Ramos (cell line): ENCODE measurements around the gene MAGEA10.
"Not testable (repeated sequence)": the region's sequence is repeated elsewhere in the genome, so short reads cannot be mapped to it uniquely, and the experiment has no call there.

Source experiments
- in situ Hi-C: fragments of 300-500 bp; cut with MboI; formaldehyde crosslinking; loops from one replicate; pipeline ENCODE4 v1.14.3; 2022; ENCODE audit warnings: low sequenced_read_pairs; ENCODE audit not compliant: unreplicated experiment

MAGEA10 gene

DNA sequence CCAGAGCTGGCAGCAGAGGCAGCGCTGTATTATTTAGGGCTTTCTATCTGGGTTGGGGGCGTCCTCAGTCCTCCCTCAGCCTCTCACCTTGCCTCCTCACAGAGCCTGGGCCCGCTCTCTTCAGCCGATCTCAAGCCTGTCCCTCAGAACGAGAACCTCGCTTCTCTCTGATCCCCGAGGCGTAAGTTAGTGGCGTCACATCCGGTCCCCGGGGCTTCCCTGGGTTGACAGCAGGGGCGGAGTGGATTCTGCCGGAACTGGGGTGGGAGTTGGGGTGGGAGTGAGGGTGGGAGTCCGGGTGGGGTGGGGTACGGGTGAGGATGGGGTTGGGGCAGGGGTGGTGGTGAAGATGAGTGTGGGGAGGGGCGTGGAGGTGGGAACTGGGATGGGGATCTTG is at the start of gene MAGEA10:
TSS of gene MAGEA10 (minus strand) at position 190 of the 397 bp plus-strand sequence. CDS start 2,957 bp downstream, outside the sequence.
- in situ Hi-C loops = no loop called here

DNA sequence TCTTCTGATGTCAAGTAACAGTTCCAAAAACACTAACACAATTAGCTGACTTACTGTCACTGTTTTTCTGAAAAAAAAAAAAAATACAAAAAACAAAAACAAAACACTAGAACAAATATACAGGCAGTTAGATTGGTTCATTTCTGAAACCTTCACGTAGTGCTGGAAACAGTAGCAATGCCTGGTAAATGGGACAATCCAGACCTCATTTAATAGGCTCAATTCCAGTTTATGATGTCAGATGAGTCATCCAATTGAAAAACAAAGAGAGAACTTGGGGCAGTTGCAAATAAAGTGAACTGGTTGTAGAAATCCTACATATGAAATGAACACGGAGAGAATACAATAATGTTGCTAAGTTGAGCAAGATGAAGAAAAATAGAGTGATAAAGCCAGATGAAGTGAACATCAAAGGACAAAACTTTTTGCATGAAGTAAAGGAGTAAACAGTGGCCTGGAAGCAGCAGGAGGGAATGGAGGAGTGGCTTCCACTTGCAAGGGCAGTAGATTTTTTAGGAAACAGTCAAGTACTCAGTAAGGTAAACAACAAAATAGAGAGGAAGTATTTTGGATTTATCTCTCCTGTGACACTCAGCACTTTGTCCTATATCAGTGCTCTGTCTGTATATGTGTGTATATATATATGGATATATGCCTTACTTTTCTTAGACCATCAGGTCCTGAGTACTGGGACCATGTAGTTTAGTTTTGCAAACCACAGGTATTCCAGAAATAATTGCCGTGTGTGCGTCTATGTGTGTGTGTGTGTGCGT is 39.3 kb upstream of the MAGEA10 start:
- in situ Hi-C loops = no loop called here

DNA sequence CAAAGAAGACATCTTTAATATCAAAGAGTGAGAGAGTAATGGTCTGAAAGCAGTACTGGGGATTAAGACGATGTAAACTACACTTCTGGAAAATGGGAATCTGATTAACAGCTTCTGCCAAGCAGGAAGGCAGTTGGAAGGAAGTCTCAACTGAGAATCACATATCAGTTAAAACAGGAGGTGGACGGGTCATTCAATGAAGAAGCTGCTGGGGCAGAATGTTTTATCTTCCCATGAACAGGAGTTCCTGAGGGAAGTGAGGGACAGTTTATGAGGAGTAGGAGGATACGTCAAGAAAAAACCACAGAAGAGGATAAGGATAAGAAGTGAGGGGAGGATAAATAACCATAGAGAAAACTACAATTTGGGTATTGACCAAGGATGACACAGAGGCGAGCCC is 38.7 kb upstream of the MAGEA10 start:
- in situ Hi-C loops = no loop called here

DNA sequence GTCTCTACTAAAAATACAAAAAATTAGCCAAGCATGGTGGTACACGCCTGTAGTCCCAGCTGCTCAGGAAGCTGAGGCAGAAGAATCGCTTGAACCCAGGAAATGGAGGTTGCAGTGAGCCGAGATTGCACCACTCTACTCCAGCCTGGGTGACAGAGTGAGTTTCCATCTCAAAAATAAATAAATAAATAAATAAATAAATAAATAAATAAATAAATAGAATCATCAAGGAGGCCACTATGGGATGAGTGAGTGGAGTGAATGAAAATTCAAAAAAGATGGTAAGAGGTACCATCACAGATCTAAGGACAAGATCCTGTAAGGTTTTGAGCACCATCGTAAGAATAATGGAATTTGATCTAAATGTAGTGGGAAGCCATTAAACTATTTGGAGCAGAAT is 37.5 kb upstream of the MAGEA10 start:
- in situ Hi-C loops = not testable (repeated sequence)

DNA sequence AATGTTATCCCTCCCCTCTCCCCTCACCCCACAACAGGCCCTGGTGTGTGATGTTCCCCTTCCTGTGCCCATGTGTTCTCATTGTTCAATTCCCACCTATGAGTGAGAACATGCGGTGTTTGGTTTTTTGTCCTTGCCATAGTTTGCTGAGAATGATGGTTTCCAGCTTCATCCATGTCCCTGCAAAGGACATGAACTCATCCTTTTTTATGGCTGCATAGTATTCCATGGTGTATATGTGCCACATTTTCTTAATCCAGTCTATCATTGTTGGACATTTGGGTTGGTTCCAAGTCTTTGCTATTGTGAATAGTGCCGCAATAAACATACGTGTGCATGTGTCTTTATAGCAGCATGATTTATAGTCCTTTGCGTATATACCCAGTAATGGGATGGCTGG is 35.5 kb upstream of the MAGEA10 start:
- in situ Hi-C loops = not testable (repeated sequence)

DNA sequence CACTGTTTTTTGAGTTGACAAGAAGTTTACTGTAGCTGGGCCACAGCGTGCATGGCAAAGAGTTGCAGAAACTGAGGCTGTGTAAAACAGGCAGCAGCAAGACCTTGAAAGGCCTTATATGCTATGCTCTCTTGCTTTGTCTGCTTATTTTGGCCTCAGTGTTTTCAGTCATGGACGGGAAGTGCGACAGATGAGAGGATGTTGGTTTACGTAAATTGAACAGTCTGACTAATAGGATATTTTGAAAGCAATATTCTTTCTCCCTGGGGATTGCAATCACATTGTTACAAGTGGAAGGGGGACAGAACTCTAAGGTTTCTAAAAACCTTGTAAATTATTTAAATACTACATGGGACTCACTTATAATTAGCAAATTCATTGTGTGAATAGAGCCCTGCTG is 32.2 kb upstream of the MAGEA10 start:
- in situ Hi-C loops = no loop called here

DNA sequence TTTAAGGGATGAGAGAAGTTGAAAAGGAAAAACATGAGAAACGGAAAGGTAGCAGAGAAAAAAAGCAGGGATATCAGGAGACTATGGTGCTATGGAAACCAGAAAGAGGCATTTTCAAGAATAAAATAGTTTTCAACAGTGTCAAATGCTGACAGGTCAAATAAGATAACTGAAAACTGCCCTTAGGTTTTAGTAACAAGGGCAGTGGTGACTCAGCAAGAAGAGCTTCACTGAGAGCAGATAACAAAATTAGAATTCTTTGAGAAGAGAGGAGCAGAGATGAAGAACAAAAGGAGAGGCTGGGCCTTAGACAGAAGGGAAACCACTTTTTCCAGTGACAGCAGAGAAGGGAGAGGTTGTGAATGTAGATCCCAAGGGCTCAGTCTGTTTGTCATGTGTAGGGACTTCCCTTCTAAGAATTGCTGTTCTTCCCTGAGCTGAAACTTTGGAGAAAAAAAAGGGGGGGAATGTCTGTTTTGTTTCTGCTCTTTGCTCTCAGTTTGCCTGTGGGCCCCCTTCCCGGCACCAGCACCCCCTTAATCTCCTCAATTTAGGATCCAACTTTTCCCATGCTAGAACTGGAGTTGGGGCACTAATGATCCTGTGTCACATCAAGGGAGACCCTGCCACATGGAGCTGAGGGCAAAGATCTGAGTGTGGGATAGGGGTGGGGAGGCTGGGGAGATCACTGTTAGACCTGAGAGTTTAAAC is 26.8 kb upstream of the MAGEA10 start:
- in situ Hi-C loops = no loop called here

DNA sequence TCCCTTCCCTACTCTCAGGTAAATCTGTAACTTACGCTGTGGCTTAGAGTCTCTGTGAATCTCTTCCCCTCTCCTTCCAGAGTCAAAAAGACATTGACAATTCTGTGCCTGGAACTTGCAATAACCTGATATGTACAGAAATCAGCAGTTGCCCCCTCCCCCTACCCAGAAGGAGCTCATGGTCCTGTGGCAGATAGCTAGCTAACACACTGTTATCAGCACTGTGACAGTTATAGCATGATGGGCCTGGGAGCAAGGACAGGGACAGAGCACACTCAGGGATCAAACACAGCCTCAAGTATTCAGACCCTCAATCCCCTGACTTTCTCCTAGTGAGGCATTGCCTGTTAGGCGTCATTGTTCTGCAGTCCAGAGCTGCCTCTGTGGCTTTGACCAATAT is 18.7 kb upstream of the MAGEA10 start:
- in situ Hi-C loops = no loop called here

DNA sequence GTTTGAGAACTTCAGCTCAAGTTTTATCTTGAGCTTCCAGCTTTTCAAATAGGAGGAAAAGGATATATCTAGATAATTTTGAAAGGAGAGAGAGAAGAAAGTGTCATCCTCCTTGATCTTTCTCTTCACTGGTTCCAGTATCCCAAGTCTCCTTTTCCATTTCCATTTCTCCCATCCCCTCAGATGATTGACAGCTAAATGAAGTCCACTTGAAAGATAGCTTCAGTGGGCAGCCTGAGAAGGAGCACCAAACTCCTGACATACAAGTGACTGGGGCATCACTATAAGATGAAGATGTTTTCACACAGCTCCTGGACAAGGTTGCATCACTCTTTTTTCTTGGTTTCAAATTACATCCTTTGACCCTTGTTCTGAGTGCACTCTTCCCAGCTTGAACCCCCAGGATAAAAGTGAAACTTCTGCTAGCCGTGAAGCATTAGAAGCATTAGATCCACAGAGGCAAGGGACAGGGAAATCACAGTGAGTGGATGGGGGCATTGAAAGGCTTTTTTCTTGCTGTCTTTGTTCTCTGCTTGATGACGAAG is 17.5 kb upstream of the MAGEA10 start:
- in situ Hi-C loops = no loop called here

DNA sequence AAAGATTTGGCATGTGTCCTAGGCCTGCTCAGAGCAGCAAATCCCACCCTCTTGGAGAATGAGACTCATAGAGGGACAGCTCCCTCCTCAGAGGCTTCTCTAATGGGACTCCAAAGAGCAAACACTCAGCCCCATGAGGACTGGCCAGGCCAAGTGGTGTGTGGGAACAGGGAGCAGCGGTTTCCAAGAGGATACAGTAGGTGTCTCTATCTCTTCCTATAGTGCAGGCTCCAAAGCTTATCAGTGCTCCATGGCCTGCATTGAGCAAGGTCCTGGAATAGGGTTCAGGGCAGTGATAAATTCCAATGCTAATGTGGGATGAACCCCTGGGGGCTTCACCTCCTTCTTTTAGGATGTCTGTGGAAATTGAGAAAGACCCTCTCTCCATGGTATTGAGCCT is 15.7 kb upstream of the MAGEA10 start:
- in situ Hi-C loops = no loop called here

DNA sequence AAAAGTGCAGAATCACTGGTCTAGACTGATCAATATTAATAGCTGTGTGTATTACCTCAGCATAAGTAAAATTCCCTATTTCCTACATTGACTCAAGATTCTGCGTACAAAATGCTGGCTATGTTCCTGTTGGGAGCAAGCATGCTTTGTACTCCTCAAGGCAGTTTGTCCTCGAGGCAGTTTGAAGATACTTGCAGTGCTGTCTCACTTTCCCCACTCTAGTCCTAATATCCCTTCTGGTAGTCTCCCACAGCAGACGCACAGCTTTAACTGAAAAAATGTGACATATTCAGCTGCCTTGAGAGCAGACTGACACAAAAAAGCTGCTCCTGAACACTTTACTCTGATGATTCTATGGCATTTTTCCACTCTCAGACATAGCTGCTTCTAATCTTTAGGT is 12.9 kb upstream of the MAGEA10 start:
- in situ Hi-C loops = no loop called here

DNA sequence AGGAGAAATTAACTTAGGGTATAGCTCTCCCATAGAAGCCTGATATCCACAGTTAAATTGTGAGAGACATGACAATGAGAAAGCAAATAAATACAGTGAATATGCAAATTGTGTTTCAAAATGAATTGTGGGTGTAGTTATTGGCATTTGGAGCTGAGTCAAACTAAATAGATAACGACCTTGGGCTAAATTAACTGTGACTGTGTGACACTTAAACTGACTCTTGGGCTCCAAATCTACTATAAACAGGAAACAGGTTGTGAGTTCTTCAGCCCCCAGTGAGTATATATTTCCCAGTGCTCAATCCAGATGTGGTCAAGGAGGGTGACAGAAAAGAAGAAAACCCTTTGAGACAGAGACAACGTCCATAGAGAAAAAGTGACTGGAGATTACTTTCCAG is 11.3 kb upstream of the MAGEA10 start:
- in situ Hi-C loops = no loop called here

DNA sequence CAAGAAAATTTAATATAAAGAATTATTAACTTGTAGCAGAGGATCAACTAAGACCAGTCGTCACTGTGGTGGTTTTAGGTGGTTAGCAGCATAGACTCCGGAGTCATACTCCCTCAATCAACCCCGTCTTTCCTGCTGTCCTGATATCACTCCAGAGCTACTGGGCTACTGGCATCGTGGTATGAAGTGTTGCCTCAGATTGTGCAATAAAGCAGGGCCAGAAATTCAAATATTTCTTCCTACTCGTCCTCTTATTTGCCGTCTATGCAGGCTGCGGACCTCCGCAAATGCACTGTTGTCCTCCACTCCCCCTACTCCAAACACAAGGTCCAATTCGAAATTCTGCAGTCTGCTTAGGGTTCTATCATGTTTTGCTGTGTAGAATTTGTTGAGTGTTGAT is 1.2 kb upstream of the MAGEA10 start:
- in situ Hi-C loops = no loop called here

DNA sequence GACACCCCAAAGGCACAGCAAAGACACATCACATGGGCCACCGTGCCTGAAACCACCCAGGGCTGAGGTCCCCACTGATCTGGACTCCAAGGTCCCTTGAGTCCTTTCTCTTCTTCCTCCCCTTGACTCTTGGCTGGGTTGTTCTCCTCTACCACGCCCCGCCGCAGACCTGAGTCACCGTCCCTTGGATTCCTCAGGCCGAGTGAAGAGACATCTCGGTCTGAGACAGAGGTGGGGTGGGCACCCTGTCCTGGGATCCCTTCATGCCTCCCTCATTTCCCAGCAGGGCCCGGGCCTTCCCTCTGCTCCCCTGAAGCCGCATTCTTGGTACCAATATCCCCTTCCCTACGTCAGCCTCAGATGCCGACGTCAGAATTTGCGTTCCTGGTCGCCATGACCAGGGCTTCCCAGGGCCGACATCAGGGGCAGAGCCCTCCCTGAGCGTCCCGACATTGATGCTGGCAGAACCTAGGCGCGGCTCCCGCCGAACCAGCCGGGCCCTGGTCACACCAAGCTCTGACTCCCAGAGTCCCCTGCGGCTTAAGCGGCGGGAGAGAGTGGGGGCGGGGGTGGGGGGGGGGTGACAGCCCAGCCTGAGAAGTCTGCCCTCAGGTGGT is 498 bp downstream of the MAGEA10 start:
- in situ Hi-C loops = no loop called here

DNA sequence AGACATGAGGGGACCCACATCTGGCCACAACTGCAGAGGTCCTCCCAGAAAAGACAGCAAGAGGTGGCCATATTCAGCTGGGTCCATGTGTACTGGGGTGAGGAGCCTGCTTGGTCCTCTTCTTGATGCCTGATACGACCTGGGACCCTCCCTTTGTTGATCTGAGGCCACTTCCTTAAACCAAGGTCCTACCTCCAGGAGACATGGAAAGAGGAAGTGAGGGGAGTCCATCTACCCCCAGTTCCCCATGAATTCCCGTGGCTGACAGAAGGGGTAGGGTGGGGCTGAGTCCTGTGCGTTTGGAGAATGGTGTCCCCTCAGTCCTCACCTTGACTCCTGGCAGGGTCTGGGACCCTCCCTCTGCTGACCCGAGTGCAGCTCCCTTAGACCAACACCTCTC is 2.1 kb downstream of the MAGEA10 start:
- in situ Hi-C loops = no loop called here

DNA sequence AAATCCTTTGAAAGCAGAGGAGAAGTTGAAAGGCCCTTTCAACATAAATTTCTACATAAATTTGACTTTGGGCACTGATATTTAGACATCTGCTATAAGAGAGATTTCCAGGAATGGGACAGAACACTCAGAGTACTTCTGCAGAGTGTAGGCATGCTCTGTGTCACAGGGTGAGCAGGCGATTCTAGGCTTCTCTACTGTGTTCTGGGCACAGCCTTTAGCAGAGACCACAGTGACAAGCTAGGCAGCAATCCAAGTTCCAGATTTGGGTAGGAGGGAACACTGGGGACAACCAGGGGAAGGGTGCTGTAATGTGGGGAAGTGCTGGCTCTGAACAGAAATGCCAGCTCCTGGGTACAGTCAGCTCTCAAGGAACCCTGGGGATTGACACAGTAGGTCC is 6.9 kb downstream of the MAGEA10 start:
- in situ Hi-C loops = no loop called here

DNA sequence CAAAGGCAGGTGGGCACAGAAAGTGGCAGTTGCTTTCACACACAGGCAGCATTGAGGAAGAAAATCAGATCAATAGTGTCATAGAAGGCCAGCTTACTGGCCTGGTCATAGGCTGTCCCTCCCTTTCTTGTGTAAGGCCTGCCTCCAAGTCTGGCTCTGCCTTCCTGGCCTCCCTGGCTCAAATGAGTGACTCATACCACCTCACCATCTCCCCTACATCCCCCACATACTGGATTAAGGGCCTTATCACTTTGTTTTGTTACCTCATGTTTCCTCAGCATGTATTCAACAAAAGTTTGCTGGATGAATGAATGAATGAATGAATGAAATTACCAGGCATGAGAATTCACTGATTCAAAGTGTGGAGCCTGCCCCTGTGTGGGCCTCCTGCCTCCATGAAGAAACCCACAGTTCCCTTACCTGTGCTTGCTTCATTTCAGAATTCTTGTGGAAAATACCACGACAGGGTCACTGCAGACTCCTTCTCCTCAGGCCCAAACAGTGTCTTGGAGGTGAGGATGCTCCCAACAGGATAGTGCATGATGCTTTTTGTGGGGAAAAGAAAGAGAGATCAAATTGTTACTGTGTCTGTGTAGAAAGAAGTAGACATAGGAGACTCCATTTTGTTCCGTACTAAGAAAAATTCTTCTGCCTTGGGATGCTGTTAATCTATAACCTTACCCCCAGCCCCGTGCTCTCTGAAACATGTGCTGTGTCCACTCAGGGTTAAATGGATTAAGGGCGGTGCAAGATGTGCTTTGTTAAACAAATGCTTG is 9.1 kb downstream of the MAGEA10 start:
- in situ Hi-C loops = not testable (repeated sequence)

DNA sequence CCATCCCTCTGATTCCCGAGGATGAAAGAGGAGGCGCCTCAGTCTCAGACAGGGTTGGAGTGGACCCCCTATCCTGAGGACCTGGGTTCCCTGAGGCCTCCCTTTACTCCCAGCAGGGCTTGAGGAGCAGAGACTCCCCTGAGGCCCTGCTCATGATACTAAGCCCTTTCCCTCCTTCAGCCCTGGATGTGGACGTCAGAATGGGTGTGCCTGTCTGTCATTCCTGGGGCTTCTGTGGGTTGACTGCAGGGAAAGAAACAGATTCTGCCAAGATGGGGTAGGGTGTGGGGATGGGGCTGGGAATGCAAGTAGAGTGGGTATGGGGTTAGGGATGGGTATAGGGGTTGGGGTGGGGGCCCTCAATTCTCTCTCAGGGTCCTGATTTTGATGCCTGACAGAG is 21.1 kb downstream of the MAGEA10 start:
- in situ Hi-C loops = no loop called here

DNA sequence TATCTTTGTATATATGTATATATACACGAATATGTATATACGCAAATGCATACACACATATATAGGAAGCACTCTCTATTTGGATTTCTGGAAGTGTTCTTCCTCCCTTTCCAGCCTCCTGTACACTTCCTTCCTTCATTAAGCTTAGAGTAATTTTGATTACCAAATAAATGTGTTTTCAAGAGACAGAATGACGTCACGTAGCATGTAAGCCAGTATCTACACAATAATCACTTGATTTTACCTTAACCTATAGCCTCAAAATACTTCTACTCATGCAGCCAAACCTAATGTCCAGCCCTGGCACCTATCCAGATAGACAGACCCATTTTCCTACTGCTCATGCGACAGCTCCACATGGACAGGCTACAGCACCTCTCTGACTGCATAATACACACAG is 29.9 kb downstream of the MAGEA10 start:
- in situ Hi-C loops = no loop called here

DNA sequence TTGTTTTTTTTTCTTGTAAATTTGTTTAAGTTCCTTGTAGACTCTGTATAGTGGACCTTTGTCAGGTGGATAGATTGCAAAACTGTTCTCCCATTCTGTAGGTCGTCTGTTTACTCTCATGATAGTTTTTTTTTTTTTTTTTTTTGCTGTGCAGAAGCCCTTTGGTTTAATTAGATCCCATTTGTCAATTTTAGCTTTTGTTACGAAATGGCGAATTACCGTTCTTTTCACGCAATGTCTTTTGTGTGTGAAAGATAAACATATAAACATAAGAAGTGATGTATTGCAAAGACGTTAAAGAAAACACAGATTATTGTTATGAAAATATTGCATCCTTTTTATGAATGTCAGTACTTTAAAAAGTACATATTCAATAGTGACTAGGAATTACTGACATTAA is 34.5 kb downstream of the MAGEA10 start:
- in situ Hi-C loops = no loop called here
